SK-N-SH treated with all-trans-retinoic acid at 6 μM for 48 hours (cell line): ENCODE data around the gene HELZ2.

ENCODE experiments used
- ARNTL ChIP-seq: fragments of 450-650 bp; formaldehyde crosslinking; IDR thresholded peaks from 2 replicates; pipeline ENCODE4 v1.5.0; 2020; ENCODE audit warnings: low read depth, mild to moderate bottlenecking, moderate library complexity, borderline replicate concordance
- CREB5 ChIP-seq: fragments of 250-450 bp; sonication (Bioruptor Pico); IDR thresholded peaks from 2 replicates; pipeline ENCODE4 v1.5.1; 2020; ENCODE audit warnings: low read depth, mild to moderate bottlenecking, moderate library complexity
- GLIS3 ChIP-seq: fragments of 250-450 bp; sonication (Bioruptor Pico); IDR thresholded peaks from 2 replicates; pipeline ENCODE4 v1.5.0; 2020; ENCODE audit warnings: mild to moderate bottlenecking, moderate library complexity
- ISL1 ChIP-seq: fragments of 250-450 bp; sonication (Bioruptor Pico); IDR thresholded peaks from 2 replicates; pipeline ENCODE4 v2.1.2; 2022; ENCODE audit warnings: mild to moderate bottlenecking, moderate library complexity
- OSR1 ChIP-seq: fragments of 250-450 bp; sonication (Bioruptor Pico); IDR thresholded peaks from 2 replicates; pipeline ENCODE4 v1.8.0; 2022; ENCODE audit warnings: moderate library complexity, mild to moderate bottlenecking, inconsistent platforms
- PATZ1 ChIP-seq: fragments of 250-450 bp; sonication (Bioruptor Pico); IDR thresholded peaks from 2 replicates; pipeline ENCODE4 v1.8.0; 2020; ENCODE audit warnings: mild to moderate bottlenecking, moderate library complexity, borderline replicate concordance
- SNAI2 ChIP-seq: fragments of 250-450 bp; sonication (Bioruptor Pico); IDR thresholded peaks from 2 replicates; pipeline ENCODE4 v1.5.0; 2020; ENCODE audit warnings: mild to moderate bottlenecking, moderate library complexity
- TOX ChIP-seq: fragments of 250-450 bp; sonication (Bioruptor Pico); IDR thresholded peaks from 2 replicates; pipeline ENCODE4 v1.8.0; 2021; ENCODE audit warnings: mild to moderate bottlenecking, moderate library complexity, borderline replicate concordance
- ZFP3 ChIP-seq: fragments of 250-450 bp; sonication (Bioruptor Pico); IDR thresholded peaks from 2 replicates; pipeline ENCODE4 v1.5.0; 2020; ENCODE audit warnings: mild to moderate bottlenecking, moderate library complexity
- ZFP30 ChIP-seq: fragments of 450-650 bp; formaldehyde crosslinking; IDR thresholded peaks from 2 replicates; pipeline ENCODE4 v1.5.0; 2022; ENCODE audit warnings: mild to moderate bottlenecking, moderate library complexity
- ZNF565 ChIP-seq: fragments of 450-650 bp; formaldehyde crosslinking; conservative IDR thresholded peaks from 2 replicates; pipeline ENCODE4 v1.5.0; 2020; ENCODE audit warnings: low read depth, mild to moderate bottlenecking, moderate library complexity
- ZNF70 ChIP-seq: fragments of 450-650 bp; formaldehyde crosslinking; IDR thresholded peaks from 2 replicates; pipeline ENCODE4 v1.5.0; 2020; ENCODE audit warnings: mild to moderate bottlenecking, moderate library complexity
- ZNF8 ChIP-seq: fragments of 450-650 bp; formaldehyde crosslinking; IDR thresholded peaks from 2 replicates; pipeline ENCODE4 v1.5.0; 2020; ENCODE audit warnings: mild to moderate bottlenecking, moderate library complexity

GRCh38 chr20:63587256-63587655 lies 13.2 kb upstream of the HELZ2 start:
- TF ChIP-seq OSR1 (CRISPR knock-in tag) (no peak), ZNF70 (CRISPR knock-in tag) (no peak), PATZ1 (CRISPR knock-in tag) (no peak), ZNF565 (CRISPR knock-in tag) (no peak), SNAI2 (CRISPR knock-in tag) (no peak), ZFP30 (CRISPR knock-in tag) (no peak), CREB5 (CRISPR knock-in tag) (no peak), ZFP3 (CRISPR knock-in tag) (no peak), ZNF8 (CRISPR knock-in tag) (no peak), GLIS3 (CRISPR knock-in tag) (no peak), ISL1 (CRISPR knock-in tag) (no peak), TOX (no peak), ARNTL (no peak)
